ENCODE data around the gene G3BP2.

DNA sequence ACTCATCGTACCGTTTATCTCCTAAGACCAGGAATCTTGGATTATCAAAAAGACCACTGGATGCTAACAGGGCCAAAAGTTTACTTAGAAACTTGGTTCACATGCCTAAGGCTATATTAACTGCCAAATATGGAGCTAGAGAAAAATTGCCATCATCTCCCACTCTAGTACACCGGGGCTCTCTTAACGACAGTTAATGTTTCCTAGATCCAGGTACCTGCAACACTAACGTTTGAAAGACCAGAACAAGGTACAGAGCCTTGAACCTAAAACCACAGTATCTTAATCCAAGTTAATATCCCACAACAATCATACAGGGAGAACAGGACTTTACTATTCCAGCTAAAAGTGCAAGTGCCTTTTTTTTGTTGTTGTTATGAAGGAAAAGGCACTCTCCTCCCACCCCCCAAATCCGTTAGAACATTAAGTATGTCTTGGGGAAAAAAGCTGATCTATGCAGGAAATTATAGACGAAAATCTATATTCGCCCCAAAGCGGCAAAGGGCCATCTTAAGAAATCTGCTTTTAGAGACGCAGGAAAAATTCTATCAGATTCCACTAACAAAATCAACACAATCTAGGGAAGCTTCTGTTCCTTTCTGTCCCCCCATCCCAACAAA, 1.3 kb downstream of the G3BP2 start:
- no peak for TF ChIP-seq POLR2A (IDR thresholded peaks at IDR 0.05; ENCODE audit: extremely low read depth, insufficient read length)
- TF ChIP-seq, protein P1, sequence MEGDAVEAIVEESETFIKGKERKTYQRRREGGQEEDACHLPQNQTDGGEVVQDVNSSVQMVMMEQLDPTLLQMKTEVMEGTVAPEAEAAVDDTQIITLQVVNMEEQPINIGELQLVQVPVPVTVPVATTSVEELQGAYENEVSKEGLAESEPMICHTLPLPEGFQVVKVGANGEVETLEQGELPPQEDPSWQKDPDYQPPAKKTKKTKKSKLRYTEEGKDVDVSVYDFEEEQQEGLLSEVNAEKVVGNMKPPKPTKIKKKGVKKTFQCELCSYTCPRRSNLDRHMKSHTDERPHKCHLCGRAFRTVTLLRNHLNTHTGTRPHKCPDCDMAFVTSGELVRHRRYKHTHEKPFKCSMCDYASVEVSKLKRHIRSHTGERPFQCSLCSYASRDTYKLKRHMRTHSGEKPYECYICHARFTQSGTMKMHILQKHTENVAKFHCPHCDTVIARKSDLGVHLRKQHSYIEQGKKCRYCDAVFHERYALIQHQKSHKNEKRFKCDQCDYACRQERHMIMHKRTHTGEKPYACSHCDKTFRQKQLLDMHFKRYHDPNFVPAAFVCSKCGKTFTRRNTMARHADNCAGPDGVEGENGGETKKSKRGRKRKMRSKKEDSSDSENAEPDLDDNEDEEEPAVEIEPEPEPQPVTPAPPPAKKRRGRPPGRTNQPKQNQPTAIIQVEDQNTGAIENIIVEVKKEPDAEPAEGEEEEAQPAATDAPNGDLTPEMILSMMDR (IDR thresholded peaks at IDR 0.05; ENCODE audit: low read depth, low read length) = no peak
- TF ChIP-seq, protein P2, sequence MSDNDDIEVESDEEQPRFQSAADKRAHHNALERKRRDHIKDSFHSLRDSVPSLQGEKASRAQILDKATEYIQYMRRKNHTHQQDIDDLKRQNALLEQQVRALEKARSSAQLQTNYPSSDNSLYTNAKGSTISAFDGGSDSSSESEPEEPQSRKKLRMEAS (IDR thresholded peaks at IDR 0.05; ENCODE audit: low read depth, low read length) = no peak
